ENCODE data around the gene MSL2.
"Not testable (repeated sequence)": the region's sequence is repeated elsewhere in the genome, so short reads cannot be mapped to it uniquely, and the experiment has no call there.

DNA sequence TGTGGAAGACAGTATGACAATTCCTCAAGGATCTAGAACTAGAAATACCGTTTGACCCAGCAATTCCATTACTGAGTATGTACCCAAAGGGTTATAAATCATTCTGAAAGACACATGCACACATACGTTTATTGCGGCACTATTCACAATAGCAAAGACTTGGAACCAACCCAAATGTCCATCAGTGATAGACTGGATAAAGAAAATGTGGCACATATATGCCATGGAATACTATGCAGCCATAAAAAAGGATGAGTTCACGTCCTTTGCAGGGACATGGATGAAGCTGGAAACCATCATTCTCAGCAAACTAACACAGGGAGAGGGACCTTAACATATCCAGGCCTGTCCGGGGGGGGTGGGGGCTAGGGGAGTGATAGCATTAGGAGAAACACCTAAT, 76.4 kb downstream of the MSL2 start:
- TF ChIP-seq, protein P1, sequence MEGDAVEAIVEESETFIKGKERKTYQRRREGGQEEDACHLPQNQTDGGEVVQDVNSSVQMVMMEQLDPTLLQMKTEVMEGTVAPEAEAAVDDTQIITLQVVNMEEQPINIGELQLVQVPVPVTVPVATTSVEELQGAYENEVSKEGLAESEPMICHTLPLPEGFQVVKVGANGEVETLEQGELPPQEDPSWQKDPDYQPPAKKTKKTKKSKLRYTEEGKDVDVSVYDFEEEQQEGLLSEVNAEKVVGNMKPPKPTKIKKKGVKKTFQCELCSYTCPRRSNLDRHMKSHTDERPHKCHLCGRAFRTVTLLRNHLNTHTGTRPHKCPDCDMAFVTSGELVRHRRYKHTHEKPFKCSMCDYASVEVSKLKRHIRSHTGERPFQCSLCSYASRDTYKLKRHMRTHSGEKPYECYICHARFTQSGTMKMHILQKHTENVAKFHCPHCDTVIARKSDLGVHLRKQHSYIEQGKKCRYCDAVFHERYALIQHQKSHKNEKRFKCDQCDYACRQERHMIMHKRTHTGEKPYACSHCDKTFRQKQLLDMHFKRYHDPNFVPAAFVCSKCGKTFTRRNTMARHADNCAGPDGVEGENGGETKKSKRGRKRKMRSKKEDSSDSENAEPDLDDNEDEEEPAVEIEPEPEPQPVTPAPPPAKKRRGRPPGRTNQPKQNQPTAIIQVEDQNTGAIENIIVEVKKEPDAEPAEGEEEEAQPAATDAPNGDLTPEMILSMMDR (IDR thresholded peaks at IDR 0.05 in 8 of 11, conservative IDR thresholded peaks at IDR 0.05 in 3 of 11), result not testable (repeated sequence)
- not testable (repeated sequence) for TF ChIP-seq POLR2A, POLR2AphosphoS5 (IDR thresholded peaks at IDR 0.05)
